Kidney capillary endothelial cell (primary cell): ENCODE data around the gene PLXNC1.

Experiments
- DNase-seq: peaks from one replicate; pipeline ENCODE4 v3.0.0-alpha.2; 2018; ENCODE audit warnings: low spot score

PLXNC1 gene

GRCh38 chr12:94147991-94148738 lies at the start of gene PLXNC1:
Gene PLXNC1, plus strand, starts transcription at chr12:94148577. Its CDS starts 395 bp downstream, at chr12:94148972.
- DNase-seq = no peak

DNA sequence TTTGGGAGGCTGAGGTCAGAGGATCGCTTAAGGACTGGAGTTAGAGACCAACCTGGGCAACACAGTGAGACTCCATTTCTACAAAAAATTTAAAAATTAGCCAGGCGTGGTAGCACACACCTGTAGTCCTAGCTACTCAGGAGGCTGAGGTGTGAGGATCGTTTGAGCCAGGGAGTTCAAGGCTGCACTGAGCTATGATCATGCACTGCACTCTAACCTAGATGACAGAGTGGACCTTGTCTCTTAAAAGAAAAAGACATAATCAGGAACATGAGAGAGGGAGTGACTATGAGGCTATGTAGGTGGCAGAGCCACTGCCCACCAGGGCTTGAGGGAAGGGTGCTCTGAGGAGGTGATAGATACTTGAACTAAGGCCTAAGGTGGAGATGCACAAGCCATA lies 49.2 kb upstream of the PLXNC1 start:
- DNase-seq = no peak

DNA sequence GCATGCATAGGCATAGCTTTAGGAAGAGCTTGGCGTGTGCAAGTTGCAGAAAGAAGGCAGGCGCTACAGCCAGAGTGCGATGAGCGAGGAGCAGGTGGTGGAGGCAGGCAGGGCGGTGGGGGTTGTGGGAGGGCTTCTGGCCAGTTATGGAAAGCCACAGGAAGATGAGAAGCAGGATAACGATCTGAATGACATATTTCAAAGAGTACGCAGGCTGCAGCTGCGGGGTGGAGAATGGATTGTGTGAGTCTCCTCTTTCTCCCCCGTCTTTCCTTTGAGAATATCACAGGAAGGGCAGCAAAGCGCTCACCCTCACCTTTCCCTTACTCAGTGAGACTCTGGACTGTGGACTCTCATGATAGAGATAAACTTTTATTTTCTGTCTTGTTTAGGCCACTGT lies 48.7 kb upstream of the PLXNC1 start:
- DNase-seq = peak; percentile 68

GRCh38 chr12:94100211-94100627 lies 48.2 kb upstream of the PLXNC1 start:
- DNase-seq = peak; percentile 73

GRCh38 chr12:94100990-94101737 lies 47.2 kb upstream of the PLXNC1 start:
- DNase-seq = peak; percentile 63

DNA sequence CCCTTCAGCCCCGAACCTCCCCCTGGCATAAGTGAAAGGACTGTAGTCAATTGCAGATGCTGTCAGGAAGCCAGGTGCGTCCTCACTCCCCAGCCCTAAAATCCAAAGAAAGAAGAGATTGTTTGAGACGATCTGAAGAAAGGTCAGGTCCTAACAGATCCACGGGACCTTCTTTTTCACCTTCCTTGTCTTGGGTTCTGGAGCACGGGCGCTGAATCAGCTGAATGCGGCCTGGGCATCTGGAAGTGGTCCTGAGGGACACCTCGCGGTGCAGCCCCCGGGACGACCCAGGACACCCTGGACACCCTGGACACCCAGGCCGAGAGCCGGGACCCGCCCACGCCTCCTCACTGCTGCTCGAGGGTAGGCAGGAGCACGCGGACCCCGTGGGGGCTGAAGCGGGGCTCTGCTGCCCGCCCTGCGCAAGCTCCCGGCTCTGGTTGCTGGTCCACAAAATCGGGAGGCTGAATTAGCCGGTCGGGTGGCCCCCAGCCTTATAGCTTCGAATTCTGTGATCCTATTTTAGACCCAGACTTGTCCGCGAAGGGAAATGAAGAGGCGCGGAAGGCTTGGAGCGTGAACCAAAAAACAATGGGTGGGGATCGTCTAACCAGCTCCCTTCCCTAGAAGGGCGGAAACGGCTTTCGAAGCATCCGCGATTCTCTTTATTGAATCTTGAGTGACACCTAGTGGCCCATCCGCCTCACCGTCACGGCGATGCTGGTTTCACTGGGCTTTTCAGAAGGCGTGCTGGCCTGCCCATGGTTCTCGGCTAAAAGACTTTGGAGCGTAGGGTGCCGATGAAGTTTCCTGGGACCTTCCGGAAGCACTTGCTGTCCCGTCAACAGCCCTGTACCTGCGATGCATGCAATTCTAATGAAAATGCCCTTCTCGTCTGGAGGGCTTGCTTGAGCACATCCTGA lies 46.4 kb upstream of the PLXNC1 start:
- peak; percentile 82 for DNase-seq

DNA sequence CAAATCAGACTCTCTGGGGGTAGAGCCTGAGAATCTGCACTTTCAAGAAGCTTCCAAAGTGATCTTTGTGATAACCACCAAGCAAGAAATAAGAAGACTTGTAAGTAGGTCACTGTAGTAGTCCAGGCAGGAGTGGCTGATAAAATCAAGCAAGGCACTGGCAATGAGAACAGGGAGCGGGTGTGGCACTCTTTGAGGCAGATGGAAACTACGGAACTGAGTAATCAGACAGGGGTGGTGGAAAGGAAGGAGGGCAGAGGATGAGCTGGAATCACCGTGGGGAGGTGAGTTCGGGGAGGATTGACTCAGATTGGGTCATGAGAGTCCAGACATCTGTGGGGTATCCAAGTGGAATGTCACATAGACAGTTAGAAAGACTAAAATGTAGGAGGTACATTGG lies 44.4 kb upstream of the PLXNC1 start:
- no peak for DNase-seq

DNA sequence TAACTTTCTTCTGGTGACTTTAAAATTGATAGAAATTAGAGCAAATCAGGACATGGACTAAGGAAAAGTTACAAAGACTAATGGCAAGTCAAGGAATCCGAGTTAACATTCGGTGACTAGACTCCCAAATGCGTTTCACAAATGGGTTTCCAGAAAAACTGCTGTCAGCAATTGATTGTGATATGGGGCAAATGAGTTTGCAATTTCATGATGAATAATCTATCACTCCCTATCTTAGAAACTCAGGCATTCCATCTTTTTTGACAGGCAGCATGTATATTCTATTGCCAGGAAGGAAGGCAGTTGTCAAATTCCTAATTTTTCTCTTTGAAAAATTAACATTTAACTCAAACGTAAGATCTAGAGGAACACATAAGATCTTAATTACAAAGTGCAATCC lies 40.5 kb upstream of the PLXNC1 start:
- DNase-seq = no peak

DNA sequence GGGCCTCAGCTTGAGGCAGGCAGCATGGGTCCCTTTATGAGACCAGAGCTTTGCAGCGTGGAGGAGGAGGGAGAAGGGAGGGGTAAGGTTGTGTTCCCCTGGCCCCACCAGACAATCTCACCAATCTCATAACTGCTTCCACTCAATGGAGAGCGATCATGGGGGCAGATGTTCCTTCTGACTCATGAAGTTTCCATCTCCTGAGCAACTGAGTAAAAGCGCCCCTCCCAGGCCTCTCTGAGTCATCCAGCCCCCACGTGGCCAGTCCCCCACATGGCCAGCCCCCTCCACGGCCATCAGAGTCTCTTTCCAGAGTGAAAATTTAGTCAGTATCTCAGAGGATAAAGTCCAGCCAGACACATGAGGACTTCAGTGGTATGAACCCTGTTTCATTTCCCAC lies 39.2 kb upstream of the PLXNC1 start:
- DNase-seq = no peak

DNA sequence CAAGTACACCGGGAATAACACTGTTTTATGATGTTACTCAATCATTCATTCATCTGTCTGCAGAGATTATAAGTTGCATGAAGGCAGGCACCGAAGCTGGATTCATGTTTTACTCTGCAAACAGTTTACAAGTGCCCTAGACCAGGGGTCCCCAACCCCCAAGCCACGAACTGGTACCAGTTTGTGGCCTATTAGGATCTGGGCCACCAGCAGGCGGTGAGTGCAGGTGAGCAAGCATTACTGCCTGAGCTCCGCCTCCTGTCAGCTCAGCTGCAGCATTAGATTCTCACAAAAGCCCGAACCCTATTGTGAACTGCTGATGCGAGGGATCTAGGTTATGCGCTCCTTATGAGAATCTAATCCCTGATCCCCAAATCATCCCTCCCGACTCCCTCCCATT lies 38.1 kb upstream of the PLXNC1 start:
- DNase-seq = no peak

- DNase-seq = no peak
These were observed 37.1 kb upstream of the PLXNC1 start for GRCh38 chr12:94111302-94111701.

DNA sequence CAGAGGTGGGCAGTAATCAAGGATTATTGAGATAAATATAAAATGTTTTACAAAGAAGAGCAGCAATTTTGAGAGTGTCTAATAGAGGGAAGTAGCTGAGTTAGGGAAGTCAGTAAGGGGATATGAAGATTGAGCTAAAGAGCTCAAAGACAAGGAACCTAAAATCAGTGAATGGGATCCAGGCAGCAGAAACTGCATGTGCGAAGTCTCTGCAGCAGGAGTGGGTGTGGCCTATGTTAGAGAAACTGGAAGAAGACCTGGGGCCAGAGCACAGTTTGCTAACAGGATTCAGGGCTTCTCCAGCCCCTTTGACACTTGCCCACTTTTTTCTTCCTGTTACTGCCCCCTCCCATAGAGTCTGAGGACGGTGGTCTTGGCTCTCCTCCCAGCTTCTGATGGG lies 36.3 kb upstream of the PLXNC1 start:
- no peak for DNase-seq

DNA sequence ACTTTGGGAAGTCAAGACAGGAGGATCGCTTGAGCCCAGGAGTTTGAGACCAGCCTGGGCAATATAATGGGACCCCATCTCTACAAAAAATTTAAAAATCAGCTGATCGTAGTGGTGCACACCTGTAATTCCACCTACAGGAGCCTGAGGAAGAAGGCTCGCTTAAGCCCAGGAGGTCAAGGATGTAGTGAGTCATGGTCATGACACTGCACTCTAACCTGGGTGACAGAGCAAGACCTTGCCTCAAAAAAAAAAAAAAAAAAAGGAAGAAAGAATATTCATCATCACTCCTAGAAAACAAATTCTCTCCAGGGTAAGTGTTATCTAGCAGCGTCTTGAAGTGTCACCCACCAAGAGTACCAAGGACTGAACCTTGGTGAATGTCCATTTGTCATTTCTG lies 34.2 kb upstream of the PLXNC1 start:
- DNase-seq = no peak

DNA sequence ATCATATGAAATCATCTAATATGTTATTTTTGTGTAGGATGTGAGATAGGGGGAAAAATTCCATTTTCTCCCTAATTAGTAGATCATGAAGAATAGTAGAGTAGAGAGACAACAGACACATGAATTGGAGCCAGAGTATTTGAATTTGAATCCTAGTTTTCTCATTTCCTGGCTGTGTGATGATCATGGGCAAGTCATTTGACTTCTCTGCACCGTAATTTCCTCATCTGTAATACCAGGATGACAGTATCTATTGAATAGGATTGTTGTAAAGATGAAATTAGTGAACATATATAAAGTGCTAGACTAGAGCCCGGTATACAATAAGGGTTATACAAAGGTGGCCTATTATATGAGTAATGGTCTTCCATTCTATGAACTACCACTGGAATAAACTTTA lies 32.2 kb upstream of the PLXNC1 start:
- DNase-seq = no peak

GRCh38 chr12:94121886-94122285 lies 26.5 kb upstream of the PLXNC1 start:
- DNase-seq = no peak

GRCh38 chr12:94122591-94122990 lies 25.8 kb upstream of the PLXNC1 start:
- no peak for DNase-seq

DNA sequence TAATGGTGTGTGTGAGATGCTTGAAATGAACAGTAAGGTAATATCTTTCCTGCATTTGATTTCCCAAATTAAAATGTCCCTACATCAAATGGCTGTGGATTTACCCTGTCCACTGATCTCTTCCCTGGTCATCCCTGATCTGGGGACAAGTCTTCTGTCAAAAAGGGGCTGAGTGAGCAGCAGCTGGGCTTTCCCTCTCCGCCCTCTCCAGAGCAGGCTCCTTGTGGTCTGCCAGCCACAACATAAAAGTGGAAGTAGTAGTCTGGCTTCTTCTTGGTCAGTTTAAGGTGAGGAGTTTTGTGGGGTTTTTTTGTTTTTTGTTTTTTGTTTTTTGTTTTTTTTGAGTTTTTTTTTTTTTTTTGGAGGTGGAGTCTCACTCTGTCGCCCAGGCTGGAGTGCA lies 25.2 kb upstream of the PLXNC1 start:
- DNase-seq = no peak

GRCh38 chr12:94126067-94126466 lies 22.3 kb upstream of the PLXNC1 start:
- no peak for DNase-seq

DNA sequence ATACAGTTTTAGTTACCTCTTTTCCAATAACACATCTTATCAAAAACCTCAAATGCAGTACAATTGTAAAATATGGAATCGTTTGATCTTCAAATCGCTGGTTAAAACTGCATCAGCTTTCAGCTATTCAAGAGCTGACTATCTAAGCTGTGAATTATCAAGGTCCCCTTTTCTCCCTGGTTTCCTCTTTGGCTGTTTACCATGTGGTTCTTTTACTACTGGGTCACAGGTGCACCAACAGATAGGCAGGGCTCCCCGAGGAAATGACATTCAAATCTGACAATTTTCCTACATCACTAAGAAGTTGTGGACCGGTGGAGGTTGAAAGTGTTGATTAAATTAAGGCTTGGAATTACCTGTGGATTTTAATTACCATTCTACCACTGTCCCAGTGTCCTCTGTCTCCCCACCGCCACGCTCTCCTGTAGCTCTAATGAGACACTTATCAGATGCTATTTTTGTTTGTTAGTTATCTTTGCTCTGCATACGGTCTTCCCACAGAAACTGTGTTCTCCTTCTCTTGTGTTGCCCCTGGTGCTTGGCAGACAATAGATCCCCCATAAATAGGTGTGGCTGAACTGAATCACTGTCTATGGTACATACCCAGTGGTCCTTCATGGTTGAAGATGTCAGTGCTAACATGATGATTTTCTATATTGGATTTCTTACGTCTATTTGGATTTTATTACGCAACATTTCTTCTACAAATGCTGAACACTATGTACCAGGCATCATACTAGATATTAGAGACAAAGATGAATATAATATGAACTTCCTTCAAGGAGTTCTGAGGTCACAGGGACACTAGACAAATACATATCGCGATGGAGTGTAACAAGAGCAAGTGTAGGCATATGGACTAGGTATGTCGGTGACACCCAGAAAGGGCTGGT lies 20.9 kb upstream of the PLXNC1 start:
- DNase-seq = no peak

DNA sequence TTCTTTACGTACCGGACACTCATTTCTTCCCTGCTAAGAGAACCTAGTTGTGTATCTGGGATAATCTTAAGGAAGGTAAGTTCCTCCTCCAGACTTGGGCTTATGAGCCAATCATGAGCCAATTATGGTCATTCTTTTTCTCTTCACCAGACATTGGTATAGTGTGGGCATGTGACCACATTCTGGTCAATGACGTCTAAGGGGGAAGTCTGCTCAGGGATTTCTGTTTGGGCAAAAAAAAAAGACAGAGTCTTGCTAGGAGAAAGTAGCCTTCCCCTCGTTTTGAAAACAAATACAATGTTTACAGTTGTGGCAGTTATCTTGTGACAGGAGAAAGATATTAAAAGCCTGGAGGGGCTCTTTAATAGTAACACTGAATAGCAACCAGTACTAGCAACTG lies 20.1 kb upstream of the PLXNC1 start:
- no peak for DNase-seq

DNA sequence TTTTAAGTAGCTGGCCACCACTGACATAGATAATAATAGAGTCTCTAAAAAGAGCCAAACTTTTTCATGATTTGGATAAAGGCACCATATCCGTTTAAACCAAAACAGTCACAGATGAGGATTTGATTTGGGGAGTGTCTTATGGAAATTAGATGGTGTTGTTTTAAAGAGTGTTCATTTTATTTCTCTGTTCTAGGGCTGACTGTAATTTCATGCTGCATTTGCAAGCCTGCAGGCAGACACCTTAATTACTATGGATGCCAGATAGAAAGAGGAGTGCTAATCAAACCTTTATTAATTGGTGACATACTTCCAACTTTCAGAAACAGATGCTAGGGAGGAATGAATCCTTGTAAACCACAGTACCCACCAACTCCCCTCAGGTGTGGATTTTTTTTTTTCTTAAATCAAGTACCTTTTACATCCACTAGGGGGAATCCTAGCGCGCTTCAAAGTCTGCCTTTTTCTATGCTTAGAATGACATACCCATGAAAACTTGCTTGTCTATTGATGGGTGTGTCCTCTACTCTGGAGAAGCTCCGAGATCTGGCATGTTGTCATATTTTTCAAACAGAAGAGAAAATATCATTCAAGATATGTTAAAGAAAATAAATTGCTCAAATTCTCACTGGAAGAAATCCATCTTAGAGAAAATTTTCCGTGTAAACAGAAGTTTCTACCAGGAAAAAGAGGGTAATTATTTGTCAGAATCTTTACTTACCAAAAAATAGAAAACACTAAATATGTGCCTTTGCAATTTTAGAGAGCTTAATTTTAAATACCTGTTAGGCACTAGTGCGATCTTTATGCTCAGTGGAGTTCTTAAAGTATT lies 14.2 kb upstream of the PLXNC1 start:
- DNase-seq = peak; percentile 39
